OCI-LY1 (cell line): ENCODE data around the gene USP15.

Experiments used
- EZH2 ChIP-seq: fragments of 200-600 bp; sonication (generic), shearing (Covaris generic); IDR thresholded peaks from 2 replicates; pipeline ENCODE4 v1.8.0; 2017; ENCODE audit warnings: borderline replicate concordance, mixed run types, mild to moderate bottlenecking, antibody characterized with exemption, low read length, moderate library complexity, mixed read lengths
- TF ChIP-seq, protein P1 (sequence below): fragments of 200-600 bp; sonication (generic), shearing (Covaris generic); IDR thresholded peaks from 2 replicates; pipeline ENCODE4 v1.5.1; 2017; ENCODE audit warnings: mild to moderate bottlenecking, antibody characterized with exemption, low read length, moderate library complexity, mixed read lengths

DNA sequence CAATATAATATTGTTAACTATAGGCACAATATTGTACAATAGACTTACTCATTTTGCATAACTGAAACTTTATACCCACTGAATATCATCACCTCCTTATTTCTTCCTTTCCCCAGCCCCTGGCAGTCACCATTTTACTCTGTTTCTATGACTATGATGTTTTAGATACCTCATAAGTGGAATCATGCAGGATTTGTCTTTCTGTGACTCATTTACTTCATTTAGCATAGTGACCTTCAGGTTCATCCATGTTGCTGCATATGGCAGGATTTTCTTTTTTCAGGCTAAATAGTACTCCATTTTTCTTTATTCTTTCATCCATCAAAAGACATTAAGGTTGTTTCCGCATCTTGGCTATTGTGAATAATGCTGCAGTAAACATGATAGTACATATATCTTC is 18.9 kb downstream of the USP15 start:
- TF ChIP-seq, protein P1, sequence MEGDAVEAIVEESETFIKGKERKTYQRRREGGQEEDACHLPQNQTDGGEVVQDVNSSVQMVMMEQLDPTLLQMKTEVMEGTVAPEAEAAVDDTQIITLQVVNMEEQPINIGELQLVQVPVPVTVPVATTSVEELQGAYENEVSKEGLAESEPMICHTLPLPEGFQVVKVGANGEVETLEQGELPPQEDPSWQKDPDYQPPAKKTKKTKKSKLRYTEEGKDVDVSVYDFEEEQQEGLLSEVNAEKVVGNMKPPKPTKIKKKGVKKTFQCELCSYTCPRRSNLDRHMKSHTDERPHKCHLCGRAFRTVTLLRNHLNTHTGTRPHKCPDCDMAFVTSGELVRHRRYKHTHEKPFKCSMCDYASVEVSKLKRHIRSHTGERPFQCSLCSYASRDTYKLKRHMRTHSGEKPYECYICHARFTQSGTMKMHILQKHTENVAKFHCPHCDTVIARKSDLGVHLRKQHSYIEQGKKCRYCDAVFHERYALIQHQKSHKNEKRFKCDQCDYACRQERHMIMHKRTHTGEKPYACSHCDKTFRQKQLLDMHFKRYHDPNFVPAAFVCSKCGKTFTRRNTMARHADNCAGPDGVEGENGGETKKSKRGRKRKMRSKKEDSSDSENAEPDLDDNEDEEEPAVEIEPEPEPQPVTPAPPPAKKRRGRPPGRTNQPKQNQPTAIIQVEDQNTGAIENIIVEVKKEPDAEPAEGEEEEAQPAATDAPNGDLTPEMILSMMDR, result no peak
- no peak for TF ChIP-seq EZH2
